Measurements from ENCODE around the gene OR2J1.

DNA sequence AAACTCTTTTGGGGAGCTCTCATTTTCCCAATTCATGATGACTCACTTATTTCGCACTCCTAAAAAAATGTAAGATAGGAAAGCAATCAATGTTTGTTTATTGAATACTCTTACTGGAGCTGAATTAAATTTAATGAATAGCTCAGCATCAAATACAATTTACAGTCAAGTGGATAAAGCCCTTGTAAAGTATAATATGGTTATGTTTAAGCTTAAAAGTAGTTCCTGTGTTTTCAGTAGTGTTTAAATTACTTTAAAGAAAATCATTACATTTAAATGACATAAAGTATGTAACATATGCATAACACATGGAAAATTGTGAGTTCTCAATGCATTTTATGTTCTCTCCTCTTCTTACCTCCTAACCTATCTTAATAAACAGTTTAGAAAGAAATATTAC lies 12.1 kb upstream of the OR2J1 start, which contains the start of gene OR2B3:
- TF ChIP-seq, protein P1, sequence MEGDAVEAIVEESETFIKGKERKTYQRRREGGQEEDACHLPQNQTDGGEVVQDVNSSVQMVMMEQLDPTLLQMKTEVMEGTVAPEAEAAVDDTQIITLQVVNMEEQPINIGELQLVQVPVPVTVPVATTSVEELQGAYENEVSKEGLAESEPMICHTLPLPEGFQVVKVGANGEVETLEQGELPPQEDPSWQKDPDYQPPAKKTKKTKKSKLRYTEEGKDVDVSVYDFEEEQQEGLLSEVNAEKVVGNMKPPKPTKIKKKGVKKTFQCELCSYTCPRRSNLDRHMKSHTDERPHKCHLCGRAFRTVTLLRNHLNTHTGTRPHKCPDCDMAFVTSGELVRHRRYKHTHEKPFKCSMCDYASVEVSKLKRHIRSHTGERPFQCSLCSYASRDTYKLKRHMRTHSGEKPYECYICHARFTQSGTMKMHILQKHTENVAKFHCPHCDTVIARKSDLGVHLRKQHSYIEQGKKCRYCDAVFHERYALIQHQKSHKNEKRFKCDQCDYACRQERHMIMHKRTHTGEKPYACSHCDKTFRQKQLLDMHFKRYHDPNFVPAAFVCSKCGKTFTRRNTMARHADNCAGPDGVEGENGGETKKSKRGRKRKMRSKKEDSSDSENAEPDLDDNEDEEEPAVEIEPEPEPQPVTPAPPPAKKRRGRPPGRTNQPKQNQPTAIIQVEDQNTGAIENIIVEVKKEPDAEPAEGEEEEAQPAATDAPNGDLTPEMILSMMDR (IDR thresholded peaks at IDR 0.05) = no peak
- TF ChIP-seq JUND (IDR thresholded peaks at IDR 0.05) = no peak

Measured in SK-N-SH (cell line).